RPMI8226 (cell line): Measurements from ENCODE around the gene ADTRP.
A peak's percentile ranks its signal among the peaks of the same experiment; 100 is the strongest.

Experiments
- DNase-seq: peaks from one replicate; pipeline ENCODE4 v3.0.0-alpha.2; 2015

The ADTRP gene, protein sequence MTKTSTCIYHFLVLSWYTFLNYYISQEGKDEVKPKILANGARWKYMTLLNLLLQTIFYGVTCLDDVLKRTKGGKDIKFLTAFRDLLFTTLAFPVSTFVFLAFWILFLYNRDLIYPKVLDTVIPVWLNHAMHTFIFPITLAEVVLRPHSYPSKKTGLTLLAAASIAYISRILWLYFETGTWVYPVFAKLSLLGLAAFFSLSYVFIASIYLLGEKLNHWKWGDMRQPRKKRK

DNA sequence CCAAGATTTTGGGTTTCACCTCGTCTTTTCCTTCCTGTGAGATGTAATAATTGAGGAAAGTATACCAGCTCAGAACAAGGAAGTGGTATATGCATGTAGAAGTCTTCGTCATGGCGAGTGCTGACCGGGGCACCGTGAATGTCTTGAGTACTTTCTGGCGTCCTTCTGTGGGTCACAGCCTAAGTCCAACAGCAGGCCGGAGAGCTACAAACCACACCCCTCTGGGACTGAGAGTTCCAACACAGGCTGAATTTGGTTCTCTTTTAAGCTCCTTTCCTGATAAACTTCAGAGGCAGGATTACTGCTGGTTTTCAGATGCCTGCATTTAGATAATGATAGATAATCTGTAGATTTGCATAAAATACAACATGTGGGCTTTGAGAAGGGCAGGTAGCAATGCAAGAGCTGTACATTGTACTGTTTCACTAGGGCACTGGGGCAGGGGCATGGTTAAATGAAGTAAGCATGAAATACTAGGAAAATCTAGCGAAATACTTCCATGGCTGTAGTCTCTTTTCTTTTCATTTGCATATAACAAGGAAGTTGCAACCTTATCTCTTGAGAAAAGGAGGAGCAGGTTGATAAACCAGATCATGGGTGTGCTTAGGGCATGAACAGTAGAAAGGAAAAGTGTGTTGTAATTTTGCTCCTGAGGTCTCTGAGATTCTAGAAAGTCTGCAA lies at the start of gene ADTRP:
Gene ADTRP, minus strand, starts transcription at position 156 of the 681 bp plus-strand sequence. Its CDS starts 44 bp downstream, at position 112.
- DNase-seq, result no peak

DNA sequence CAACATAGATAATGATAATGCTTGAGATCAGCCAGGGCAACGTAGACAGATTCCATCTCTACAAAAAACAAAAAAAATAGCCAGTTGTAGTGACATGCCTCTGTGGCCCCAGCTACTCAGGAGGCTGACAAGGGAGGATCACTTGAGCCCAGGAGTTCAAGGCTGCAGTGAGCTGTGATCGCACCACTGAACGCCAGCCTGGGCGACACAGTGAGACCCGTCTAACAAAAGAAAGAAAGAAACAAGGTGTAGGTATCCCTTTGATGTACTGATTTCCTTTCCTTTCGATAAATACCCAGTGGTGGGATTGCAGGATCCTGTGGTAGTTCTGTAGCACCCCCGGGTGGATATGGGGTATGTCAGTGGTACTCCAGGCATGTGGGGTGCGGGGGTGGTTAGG lies 48.2 kb upstream of the ADTRP start:
- no peak for DNase-seq

DNA sequence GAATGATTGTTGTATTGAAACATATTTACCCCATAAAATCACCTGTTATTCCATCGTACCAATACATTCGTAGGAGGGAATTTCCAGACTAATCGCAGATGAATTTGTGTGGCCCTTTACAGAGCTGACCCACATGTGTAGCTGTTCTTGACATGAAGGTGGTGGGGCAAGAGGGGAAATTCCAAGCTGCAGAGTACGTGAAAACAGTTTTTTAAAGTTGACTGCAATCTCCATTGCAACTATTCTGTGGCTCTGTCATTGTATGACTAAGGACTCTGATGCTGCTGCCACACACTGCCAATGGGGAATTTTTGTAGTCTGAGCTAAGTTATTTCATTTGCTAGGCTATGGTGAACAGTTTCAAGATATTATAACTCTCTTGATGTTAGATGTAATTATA lies 46.4 kb upstream of the ADTRP start:
- no peak for DNase-seq

DNA sequence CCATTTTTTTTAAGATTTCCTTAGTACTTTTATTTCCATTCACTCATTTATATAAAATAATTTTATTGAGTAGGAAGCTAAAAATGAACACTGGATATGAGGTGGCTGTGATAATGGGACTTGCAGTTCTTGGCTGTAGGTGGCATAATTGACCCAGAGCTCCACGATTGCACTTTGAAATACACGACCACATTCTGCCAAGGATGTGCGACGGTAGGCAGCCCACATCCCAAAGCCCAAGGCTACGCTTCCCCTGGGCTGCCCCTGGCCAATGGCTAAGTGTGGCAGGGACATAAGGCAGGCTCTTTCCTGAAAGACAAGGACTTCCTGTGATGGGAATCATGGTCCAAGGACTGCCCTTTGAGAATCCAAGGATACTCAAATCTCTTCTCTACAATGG lies 43.7 kb upstream of the ADTRP start:
- no peak for DNase-seq

DNA sequence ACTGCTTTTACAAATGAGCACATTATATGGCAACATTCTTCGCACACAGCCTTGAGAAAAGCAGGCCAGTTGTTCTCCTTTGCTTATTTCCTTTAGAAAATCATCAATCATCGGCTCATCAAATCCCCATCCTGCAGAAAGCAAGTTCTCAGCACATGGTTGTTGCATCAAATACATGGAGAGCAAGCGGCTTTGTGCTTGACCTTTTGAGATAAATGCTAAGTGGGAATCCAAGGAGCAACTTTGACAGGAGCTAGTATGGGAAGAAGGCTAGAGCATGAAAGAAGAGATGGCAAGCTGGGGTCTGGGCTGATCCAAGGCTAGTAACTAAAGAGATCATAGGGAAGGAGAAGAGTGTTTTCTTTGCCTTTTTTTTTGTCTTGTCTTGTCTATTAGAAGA lies 43.2 kb upstream of the ADTRP start:
- no peak for DNase-seq

DNA sequence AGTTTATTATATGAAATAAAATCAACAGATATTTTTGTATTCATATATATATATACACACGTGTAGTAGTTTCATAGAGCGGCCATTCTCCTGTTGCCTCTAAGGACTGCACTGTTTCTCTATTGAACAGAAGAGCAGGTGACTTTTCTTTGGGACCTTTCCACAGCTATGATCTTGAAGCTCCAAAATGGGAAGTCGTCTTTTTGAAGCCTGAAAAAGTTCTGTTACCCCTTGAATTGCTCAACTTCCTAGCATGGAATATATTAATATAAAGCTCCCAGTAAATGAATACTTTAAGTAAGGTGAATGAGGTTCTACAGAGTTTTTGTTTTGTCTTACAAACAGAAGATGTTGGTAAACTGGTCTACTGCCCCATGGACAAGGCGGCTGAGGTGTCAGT lies 42.2 kb upstream of the ADTRP start:
- DNase-seq, result no peak

DNA sequence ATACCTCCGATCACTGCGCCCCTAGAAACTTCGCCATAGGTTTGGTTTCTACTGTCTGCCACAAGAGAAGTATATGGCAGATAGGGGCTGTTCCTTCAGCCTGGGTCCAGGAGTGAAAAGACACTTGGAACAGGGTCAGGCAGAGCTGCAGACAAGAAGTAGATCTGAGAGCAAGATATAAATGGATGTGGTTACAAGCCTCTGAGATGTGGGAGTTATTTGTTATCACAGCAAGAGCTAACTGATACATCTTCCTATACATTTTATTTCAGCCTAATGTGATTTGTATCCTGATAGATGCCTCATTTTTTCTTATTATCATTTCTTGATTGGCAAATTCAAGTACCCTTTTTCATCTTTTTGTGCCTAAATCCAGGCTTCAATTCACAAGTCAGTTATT lies 40.9 kb upstream of the ADTRP start:
- no peak for DNase-seq

DNA sequence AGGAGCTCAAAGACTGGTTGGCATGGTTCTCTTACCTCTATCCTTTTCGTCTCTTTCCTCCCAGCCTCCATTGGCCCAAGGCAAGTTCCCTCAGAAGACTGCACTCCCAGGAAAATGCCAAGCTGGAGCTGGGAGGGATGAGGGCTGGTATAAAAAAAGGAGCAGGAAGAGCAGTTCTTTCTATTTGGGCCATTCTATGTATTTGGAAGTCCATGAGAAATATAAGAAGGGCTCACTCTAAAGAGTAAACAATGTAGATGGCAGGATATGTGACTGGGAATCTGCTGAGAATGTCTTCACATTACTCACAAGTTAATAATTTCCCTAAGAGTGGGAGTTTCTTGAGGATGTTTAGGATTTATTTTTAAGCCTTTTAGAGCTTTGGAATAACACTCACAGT lies 36.6 kb upstream of the ADTRP start:
- DNase-seq, result no peak

DNA sequence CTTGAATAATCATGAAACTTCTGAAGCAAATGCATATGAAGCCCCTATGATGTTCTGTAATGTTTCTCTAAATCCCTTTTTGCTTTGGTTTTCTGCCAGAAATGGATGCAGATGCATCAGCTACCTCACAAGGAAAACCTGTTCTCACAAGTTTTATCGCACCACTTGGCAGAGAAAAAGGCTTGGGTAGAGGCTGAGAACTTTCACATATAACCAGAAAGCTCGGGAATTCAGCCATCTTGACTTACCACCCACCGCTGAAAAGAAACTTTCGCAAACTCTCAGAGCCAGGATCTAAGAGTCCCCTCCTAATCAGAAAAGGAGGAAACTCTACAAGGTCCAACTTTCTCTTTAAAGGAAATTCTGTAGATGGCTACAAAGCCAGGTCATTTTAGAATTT lies 36.2 kb upstream of the ADTRP start:
- DNase-seq, result no peak

DNA sequence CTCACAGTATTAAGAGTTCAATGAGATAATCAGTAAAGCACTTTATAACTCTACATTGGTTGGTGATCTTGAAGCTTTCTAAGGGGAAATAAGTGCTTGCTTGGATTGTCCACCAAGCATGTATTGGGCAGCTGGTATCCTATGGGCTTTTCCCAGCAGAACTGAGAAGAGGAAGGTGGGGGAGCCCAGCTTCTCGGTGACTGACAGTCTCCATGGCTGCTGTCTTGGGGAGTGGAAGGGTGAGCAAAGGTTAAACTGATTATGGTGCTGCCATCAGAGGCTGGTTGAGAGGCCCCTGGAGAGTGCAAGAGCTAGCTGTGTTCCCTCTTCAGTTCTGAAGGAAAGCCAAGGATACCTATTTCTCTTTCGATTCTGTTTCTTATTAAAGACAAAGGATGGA lies 35.5 kb upstream of the ADTRP start:
- no peak for DNase-seq

DNA sequence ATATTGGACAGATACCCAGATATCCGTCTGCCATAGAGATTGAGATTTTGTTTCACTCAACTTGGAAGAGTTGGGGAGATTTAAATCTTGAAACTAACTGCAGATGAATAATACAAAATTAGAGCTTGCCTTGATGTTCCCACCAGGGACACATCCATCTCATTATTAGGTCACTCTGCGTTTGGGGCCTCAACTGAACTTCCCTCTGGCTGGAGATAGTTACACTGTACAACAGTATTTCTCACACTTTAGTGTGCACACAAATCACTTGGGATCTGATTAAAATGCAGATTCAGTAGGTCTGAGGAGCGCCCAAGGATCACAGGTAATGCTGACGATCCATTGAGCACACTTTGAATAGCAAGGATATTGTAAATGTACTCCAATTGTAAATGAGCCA lies 35.0 kb upstream of the ADTRP start:
- no peak for DNase-seq

DNA sequence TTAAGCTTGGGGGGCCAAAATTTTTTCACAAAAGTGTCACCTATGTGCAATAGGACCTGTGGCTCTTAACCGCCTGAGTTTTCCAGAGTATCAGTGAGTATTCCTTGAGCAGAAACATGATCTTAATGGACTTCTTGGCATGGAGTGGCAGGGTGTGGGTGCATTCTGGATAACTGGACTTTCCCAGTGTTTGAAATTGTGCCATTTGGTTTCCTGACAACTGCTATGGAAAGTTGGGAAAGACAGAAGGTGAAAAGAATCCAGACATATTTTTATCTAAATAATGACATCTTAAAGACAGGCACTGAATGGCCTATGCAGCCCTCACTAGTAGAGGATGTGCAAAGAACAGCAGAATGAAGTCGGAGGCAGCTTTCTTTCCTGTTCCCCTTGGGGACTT lies 34.3 kb upstream of the ADTRP start:
- DNase-seq, result no peak

DNA sequence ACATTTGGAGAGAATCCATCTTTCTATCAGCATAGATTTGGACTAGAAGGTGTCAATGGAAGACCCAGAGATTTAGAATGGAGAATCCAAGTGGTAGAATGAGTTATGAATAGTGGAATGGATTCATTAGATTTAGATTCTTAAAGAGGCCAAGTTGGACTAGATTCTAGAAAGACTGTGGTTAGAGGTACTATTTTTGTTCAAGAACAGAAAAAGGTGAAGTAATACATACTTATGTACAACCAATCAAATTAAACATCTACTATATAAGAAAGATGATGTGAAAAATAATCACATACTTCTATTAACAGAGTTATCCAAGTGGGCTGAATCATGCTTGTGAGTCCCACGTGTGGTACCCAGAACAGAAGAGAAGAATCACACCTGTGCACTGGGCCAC lies 33.8 kb upstream of the ADTRP start:
- DNase-seq, result no peak

DNA sequence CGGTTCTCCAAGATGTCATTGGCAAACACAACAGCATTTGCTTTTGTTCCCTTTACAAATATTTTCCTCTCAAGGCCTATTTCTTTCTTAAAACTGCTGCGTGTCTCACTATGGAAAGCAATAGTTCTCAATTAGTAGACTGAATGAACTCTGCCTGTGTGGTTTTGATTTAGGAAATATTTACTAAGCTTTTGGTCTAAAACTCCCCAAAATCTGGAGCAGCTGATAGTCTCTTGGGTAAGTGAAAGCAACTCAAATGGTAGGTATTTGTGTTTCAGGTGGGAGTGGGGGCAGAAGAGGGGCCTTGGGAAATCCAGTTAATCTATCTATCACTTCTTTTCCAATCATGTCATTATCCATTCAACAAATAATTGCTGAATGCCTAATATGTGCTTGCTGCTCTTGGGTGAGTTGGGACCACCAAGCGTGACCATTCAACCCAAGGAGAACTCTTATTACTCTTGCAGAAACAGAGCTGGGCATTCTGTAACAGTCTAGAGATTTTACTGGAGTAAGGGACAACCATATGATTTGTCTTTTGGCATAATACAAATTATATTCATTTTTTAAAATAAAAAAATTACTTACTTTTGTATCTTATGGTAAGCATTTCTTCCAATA lies 33.2 kb upstream of the ADTRP start:
- DNase-seq, result no peak

DNA sequence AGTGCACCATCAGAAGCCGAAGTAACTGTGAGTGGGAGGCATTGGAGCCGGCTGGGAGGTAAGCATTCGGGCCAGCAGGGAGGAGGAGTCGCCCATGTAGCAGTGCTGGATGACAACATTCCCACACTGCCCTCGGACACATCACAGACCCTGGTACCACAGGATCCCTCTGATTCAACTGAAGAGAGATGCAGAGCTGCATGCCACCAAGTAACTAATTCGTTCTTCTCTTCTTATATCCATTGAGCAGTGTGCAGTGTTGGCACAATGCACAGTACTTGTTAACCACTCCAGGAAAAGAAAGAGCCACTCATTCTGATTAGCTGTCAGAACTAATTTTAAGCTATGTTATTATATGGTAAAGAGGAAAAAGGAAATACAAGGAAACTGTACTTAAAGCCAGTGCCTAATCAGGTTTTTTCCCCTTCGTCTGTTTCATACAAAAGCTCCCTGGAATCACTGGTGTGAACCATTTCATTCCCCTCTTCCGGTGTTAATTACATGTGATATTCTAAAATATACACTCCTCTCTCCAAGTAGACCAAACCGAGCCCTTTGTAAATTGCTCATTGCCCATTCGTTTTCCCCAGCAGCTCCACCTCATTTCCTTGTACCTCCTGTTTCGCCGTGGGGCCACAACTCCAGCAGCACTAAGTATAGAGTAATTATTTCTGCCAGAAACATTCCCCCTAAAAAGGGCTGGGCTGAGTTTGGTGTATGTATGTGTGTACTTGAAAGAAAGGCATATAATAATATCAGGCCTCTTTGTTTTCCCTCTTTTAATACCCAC lies 32.4 kb upstream of the ADTRP start:
- DNase-seq, result no peak

DNA sequence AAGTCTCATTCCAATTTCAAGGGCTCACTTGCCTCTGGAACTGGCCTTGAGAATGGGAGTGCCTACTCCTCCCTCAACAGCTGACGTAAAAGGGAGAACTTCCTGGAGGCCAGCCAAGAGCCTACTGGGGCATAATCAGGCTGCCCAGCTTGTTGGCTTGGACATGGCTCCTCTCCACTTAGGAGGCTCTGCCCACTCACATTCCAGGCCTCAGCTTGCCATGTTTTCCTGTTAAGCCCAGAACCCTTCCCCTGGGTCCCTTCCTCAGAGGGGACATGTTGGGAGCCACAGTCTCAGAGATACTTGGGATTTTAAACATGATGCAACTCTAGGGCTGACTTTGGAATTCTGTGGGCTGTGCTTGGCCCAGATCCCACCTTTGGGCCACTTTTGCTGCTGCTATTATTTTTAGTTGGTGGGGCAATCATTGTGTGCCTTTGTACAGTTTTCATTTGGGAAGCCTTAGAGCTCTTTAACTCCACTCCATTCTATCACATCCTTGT lies 31.5 kb upstream of the ADTRP start:
- peak; percentile 28 for DNase-seq

DNA sequence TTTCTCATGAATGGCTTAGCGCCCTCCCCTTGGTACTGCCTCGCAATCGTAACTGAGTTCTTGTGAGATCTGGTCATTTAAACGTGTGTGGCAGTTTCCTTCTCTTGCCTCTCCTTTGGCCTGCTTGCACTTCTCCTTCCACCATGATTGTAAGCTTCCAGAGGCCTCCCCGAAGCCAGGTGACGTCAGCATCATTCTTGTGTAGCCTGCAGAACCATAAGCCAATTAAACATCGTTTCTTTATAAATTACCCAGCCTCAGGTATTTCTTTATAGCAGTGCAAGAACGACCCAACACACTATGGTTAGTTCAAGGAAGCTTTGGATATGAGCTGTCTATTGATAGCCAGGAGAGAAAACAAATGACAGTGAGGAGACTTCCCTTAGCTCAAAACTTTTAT lies 29.5 kb upstream of the ADTRP start:
- no peak for DNase-seq

DNA sequence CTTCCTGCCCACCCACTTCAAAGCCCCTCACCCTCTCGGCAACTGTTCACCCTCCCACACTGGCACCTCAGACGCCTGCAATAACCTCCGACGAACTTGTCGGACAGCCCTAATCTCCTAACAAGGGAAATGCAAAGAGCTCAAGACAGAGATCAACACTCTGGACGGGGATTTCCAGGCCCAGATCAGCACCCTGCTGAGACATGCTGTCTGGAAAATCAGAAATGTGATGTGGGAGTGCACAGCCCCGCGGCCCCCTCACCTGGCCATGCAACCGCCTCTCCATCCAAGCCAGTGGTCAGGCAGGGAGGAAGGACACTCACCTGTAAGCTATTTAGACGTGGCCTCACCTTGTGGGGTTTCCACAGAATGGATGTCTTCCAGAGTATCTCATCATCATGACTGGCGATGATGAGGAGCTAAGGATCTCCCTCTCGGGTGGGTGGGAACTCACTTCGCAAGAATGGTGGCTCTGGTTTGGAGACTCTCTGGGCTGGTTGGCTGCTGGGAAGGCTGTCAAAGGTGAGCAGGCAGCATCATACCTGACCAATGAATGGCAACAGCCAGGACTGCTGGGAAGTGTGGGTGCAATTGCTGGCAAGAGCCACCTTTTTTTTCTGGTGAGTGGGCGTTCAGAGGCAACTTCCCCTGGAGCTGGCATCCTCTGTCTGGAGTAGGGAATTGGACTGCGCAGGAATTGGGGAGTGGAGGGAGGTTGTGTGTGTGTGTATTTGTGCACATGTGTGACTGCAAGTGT lies 28.1 kb upstream of the ADTRP start:
- DNase-seq, result no peak

DNA sequence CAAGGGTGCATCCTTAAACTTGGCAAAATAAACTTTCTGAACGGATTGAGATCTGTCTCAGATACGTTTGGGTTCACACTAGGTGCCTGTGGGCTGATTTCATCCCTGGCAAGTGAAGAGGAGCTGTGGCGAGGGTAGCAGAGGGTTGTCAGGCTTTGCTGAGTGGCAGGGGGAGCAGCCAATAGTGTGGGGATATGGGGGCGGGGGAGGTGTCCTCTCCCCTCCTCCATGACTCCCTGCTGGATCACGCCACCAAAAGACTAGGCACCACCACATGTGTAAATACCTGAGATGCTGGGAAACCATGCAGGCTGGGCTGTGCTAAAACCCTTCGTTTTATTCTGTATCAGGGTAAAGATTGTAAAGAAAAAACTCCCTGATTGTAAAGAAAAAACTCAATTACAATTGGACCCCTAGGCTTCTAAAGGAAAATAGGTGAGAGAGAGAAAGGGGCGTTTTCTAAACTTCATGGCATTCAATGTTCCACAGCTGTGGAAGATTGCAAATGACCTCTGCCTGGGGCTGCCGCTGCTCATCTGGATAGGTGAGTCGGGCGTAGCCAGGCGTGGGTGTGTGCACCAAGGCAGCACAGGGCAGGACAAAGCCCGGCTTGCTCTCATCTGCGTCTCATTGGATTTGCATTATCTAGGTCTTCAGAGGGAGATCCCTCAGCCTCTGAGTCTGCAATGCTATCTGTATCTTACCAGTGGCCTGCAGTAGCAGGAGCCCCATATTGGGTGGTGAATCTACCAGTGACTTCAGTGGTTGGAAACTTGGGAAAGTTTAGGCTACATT lies 26.9 kb upstream of the ADTRP start:
- no peak for DNase-seq

DNA sequence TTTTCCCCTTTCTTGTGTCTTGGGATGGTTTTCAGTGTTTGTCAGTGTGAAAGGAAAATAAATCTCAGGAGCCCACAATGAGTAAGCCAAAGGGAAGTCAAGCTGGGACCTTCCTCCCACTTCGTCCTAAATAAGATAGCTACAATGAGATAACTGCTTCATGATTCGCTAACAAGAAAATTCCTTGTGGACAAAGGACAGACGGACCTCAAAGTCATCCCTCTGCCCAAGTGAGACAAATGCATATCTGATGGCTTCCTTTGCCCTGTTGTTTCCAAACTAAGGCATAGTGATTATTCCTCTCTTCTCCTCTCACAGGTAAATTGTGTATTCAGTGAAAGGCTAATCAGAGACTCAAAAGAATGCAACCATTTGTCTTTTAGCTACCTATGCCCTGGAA lies 26.1 kb upstream of the ADTRP start:
- DNase-seq, result no peak

DNA sequence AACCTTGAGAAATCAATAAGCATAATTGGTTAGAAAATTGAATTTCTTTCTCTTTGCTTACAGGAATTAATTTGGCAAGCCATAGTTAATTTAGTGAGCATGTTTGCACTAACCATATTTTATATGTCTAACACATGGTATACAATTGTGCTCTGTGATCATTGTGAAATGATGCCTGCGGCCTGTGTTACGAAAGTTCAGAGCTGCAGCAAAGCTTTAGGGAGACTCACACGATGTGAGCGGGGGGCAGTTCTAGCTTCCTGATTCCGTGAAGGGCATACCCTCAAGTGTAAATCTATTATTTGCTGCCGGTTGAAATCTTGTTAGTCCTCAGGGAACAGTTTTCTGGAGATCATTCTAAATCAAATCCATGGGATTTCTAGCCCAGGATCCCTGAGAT lies 25.5 kb upstream of the ADTRP start:
- no peak for DNase-seq

DNA sequence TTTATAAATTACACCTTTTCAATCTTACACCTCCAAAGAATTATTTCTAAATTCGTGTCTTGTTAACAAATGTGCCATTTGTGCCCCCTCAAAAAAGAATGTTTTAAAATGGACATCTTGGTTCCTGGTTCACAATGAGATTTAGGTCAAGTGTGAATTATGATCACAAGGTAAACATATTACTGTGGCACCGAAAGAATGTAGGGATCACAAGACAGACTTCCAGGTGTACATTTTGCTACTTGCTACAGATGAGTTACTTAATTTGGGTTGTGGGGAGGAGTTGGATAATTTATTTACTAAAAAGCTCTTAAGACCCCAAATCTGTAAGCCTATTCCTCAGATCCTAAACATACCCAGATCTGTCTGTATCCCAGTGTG lies 25.0 kb upstream of the ADTRP start:
- no peak for DNase-seq
